HG03159 (cell line): ENCODE results near the gene EMB.
"Not testable (repeated sequence)": the region's sequence is repeated elsewhere in the genome, so short reads cannot be mapped to it uniquely, and the experiment has no call there.

ENCODE experiments used
- ATAC-seq: cut with Tn5 transposase; IDR thresholded peaks from one replicate; pipeline ENCODE4 v1.9.1; 2021; ENCODE audit warnings: mild to moderate bottlenecking, moderate library complexity; ENCODE audit not compliant: unreplicated experiment

The EMB gene

GRCh38 chr5:50440651-50441492 lies at the start of gene EMB:
Gene EMB (minus strand): TSS chr5:50441288. CDS start chr5:50441151, 137 bp downstream.
- ATAC-seq, result peak; percentile 56

GRCh38 chr5:50489491-50489890 lies 48.4 kb upstream of the EMB start:
- not testable (repeated sequence) for ATAC-seq

- ATAC-seq, result not testable (repeated sequence)
These were observed 37.7 kb upstream of the EMB start for GRCh38 chr5:50478790-50479189.

GRCh38 chr5:50476549-50476948 lies 35.5 kb upstream of the EMB start:
- ATAC-seq, result peak; percentile 99

- ATAC-seq, result not testable (repeated sequence)
These were observed 23.9 kb upstream of the EMB start for GRCh38 chr5:50465015-50465414.

- no peak for ATAC-seq
These were observed 22.6 kb upstream of the EMB start for GRCh38 chr5:50463726-50464125.

- no peak for ATAC-seq
These were observed 22.0 kb upstream of the EMB start for GRCh38 chr5:50463047-50463446.

GRCh38 chr5:50462579-50462978 lies 21.5 kb upstream of the EMB start:
- ATAC-seq, result not testable (repeated sequence)

- ATAC-seq, result not testable (repeated sequence)
These were observed 17.3 kb upstream of the EMB start for GRCh38 chr5:50458372-50458771.

GRCh38 chr5:50449241-50449640 lies 8.2 kb upstream of the EMB start:
- not testable (repeated sequence) for ATAC-seq

GRCh38 chr5:50447941-50448340 lies 6.9 kb upstream of the EMB start:
- ATAC-seq, result no peak

GRCh38 chr5:50447228-50447627 lies 6.1 kb upstream of the EMB start:
- ATAC-seq, result no peak

GRCh38 chr5:50445296-50445949 lies 4.3 kb upstream of the EMB start:
- peak; percentile 72 for ATAC-seq

GRCh38 chr5:50442559-50443539 lies 1.8 kb upstream of the EMB start:
- ATAC-seq, result not testable (repeated sequence)

GRCh38 chr5:50441493-50441955 lies 436 bp upstream of the EMB start:
- ATAC-seq, result peak; percentile 11

- no peak for ATAC-seq
These were observed 1.9 kb downstream of the EMB start for GRCh38 chr5:50439221-50439620.

- ATAC-seq, result not testable (repeated sequence)
These were observed 3.0 kb downstream of the EMB start for GRCh38 chr5:50438060-50438459.

- ATAC-seq, result peak; percentile 43
These were observed 5.9 kb downstream of the EMB start for GRCh38 chr5:50435168-50435567.

GRCh38 chr5:50431133-50431904 lies 9.8 kb downstream of the EMB start:
- not testable (repeated sequence) for ATAC-seq
